ENCODE measurements around the gene MIB1. TPM values are rescaled to one million over a fixed set of nuclear protein-coding genes. Genes with fewer than 3 reads are reported as not detected.
A peak's percentile ranks its signal among the peaks of the same experiment; 100 is the strongest.

The MIB1 gene
- total RNA-seq, 1 donor = 64.4 TPM

DNA sequence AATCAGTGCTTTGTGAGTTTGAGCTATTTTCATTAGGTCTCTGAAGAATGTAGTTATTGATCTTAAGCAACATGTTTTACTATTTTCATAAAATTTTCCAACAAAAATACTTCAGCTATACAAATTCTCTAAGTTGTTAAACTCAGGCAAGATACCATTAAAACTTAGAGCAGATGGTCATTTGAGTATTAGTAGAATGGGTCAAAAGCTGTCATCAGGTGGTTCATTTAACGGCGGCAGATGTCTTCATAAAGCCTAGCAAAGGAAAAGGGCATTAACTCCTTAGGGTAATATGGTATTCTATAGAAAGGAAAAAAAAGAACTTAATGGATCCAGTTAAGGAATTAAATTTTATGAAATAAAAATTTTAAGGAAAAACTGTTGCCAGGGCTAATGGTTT lies 19.2 kb downstream of the MIB1 start:
- DNase-seq (ENCODE audit: insufficient read length, low spot score, missing footprints) = peak; percentile 3
- Histone ChIP-seq H4K20me1 (ENCODE audit: insufficient read depth, low read length) (peaks cover 25% of the 10 kb centered on the region), H2AFZ (ENCODE audit: low read length) (no peak overlapping the region), H3K4me2 (ENCODE audit: insufficient read depth, low read length) (no peak overlapping the region), H3K27me3 (ENCODE audit: insufficient read depth, low read length) (no peaks in the 10 kb centered on the region), H3K9me3 (ENCODE audit: low read depth, low read length) (no peaks in the 10 kb centered on the region), H3K4me1 (ENCODE audit: insufficient read depth, low read length) (peaks cover 4% of the 10 kb centered on the region), H3K4me3 (ENCODE audit: insufficient read depth, low read length) (no peak overlapping the region), H3K36me3 (ENCODE audit: insufficient read depth, low read length) (no peaks in the 10 kb centered on the region), H3K27ac (ENCODE audit: low read depth, low read length) (no peak overlapping the region), H3K79me2 (ENCODE audit: insufficient read depth, low read length) (peaks cover 86% of the 10 kb centered on the region)
- TF ChIP-seq, protein P1, sequence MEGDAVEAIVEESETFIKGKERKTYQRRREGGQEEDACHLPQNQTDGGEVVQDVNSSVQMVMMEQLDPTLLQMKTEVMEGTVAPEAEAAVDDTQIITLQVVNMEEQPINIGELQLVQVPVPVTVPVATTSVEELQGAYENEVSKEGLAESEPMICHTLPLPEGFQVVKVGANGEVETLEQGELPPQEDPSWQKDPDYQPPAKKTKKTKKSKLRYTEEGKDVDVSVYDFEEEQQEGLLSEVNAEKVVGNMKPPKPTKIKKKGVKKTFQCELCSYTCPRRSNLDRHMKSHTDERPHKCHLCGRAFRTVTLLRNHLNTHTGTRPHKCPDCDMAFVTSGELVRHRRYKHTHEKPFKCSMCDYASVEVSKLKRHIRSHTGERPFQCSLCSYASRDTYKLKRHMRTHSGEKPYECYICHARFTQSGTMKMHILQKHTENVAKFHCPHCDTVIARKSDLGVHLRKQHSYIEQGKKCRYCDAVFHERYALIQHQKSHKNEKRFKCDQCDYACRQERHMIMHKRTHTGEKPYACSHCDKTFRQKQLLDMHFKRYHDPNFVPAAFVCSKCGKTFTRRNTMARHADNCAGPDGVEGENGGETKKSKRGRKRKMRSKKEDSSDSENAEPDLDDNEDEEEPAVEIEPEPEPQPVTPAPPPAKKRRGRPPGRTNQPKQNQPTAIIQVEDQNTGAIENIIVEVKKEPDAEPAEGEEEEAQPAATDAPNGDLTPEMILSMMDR (IDR thresholded peaks at IDR 0.05; ENCODE audit: extremely low read depth, low read depth, low read length) = no peak

DNA sequence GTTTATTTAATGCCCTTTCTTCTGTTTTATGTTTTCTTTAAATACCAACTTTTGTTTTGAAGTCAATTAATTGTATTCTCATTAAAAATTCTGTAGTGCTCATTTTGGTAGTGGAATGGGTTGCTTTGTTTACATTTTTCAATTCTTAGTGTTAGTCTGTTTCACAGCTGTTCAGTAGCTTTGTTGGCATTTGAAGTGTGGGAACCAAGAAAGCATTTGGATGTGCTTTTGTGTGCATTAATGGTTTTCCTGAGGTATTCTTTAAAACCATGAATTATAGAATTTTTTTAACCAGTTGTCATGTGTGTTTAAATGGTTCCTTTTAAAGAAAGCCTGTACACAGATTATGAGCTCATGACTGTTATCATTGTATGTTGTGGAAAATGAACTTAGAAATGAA lies 19.7 kb downstream of the MIB1 start:
- peaks cover 86% of the 10 kb centered on the region for H3K79me2 ChIP-seq (ENCODE audit: insufficient read depth, low read length)
- H3K9me3 ChIP-seq (ENCODE audit: low read depth, low read length) = no peaks in the 10 kb centered on the region

GRCh38 chr18:21761471-21762115 lies 21.0 kb downstream of the MIB1 start:
- TF ChIP-seq, protein P1 (IDR thresholded peaks at IDR 0.05; ENCODE audit: extremely low read depth, low read depth, low read length) = no peak
- H3K27ac ChIP-seq (ENCODE audit: low read depth, low read length) = no peak overlapping the region
- peaks cover 4% of the 10 kb centered on the region for H3K4me1 ChIP-seq (ENCODE audit: insufficient read depth, low read length)
- H4K20me1 ChIP-seq (ENCODE audit: insufficient read depth, low read length) = peaks cover 20% of the 10 kb centered on the region
- DNase-seq (ENCODE audit: insufficient read length, low spot score, missing footprints) = peak; percentile 4
- no peaks in the 10 kb centered on the region for H3K9me3 ChIP-seq (ENCODE audit: low read depth, low read length)
- peaks cover 79% of the 10 kb centered on the region for H3K79me2 ChIP-seq (ENCODE audit: insufficient read depth, low read length)
- H3K4me2 ChIP-seq (ENCODE audit: insufficient read depth, low read length) = no peak overlapping the region
- H3K36me3 ChIP-seq (ENCODE audit: insufficient read depth, low read length) = peaks cover 13% of the 10 kb centered on the region
- no peak overlapping the region for H3K4me3 ChIP-seq (ENCODE audit: insufficient read depth, low read length)
- no peak overlapping the region for H2AFZ ChIP-seq (ENCODE audit: low read length)
- no peaks in the 10 kb centered on the region for H3K27me3 ChIP-seq (ENCODE audit: insufficient read depth, low read length)

More for the DNA sequence above, 19.7 kb downstream of the MIB1 start:
- no peak overlapping the region for H3K4me3 ChIP-seq (ENCODE audit: insufficient read depth, low read length)
- H2AFZ ChIP-seq (ENCODE audit: low read length) = no peak overlapping the region
- H3K27ac ChIP-seq (ENCODE audit: low read depth, low read length) = no peak overlapping the region
- H3K27me3 ChIP-seq (ENCODE audit: insufficient read depth, low read length) = no peaks in the 10 kb centered on the region
- peaks cover 4% of the 10 kb centered on the region for H3K4me1 ChIP-seq (ENCODE audit: insufficient read depth, low read length)
- no peak overlapping the region for H3K4me2 ChIP-seq (ENCODE audit: insufficient read depth, low read length)
- peak; percentile 15 for DNase-seq (ENCODE audit: insufficient read length, low spot score, missing footprints)
- TF ChIP-seq, protein P1 (IDR thresholded peaks at IDR 0.05; ENCODE audit: extremely low read depth, low read depth, low read length) = no peak
- H3K36me3 ChIP-seq (ENCODE audit: insufficient read depth, low read length) = no peaks in the 10 kb centered on the region
- peaks cover 23% of the 10 kb centered on the region for H4K20me1 ChIP-seq (ENCODE audit: insufficient read depth, low read length)

DNA sequence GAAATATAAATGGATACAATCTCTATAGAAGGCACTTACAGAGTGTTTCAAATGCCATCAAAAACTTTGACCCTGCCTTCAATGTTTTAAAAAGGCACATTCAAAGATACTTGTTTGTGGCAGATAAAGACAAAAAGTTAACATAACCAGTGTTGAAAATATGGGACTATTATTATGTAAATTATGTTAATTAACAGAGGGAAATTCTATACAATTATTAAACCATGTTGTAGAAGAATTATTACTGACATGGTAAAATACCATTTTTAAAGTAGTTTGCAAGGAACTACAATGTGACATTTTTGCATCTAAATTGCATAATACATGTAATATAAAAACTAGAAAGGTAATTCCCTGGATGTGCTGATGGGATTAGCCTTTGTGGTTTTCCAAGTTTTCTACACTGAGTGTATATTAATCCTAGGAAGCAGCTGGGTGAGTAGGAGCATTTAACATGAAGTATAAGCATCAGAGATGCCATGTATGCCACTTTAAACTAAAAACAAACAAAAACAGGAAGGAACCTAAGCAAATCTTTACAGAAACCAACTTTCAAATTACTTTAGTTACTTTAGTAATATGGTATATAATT lies 21.7 kb downstream of the MIB1 start:
- Histone ChIP-seq H3K4me1 (ENCODE audit: insufficient read depth, low read length) (peaks cover 4% of the 10 kb centered on the region), H3K36me3 (ENCODE audit: insufficient read depth, low read length) (peaks cover 19% of the 10 kb centered on the region), H3K27me3 (ENCODE audit: insufficient read depth, low read length) (no peaks in the 10 kb centered on the region), H3K4me2 (ENCODE audit: insufficient read depth, low read length) (no peak overlapping the region), H2AFZ (ENCODE audit: low read length) (no peak overlapping the region), H4K20me1 (ENCODE audit: insufficient read depth, low read length) (peaks cover 18% of the 10 kb centered on the region), H3K9me3 (ENCODE audit: low read depth, low read length) (no peaks in the 10 kb centered on the region), H3K4me3 (ENCODE audit: insufficient read depth, low read length) (no peak overlapping the region), H3K27ac (ENCODE audit: low read depth, low read length) (no peak overlapping the region), H3K79me2 (ENCODE audit: insufficient read depth, low read length) (peaks cover 73% of the 10 kb centered on the region)
- no peak for DNase-seq (ENCODE audit: insufficient read length, low spot score, missing footprints)
- TF ChIP-seq, protein P1 (IDR thresholded peaks at IDR 0.05; ENCODE audit: extremely low read depth, low read depth, low read length) = no peak
